GM18909 (cell line): ENCODE measurements around the gene CCR5AS.

Experiments used
- ATAC-seq: cut with Tn5 transposase; IDR thresholded peaks from one replicate; pipeline ENCODE4 v1.9.1; 2021; ENCODE audit warnings: mild to moderate bottlenecking; ENCODE audit not compliant: unreplicated experiment, poor library complexity

Gene CCR5AS

DNA sequence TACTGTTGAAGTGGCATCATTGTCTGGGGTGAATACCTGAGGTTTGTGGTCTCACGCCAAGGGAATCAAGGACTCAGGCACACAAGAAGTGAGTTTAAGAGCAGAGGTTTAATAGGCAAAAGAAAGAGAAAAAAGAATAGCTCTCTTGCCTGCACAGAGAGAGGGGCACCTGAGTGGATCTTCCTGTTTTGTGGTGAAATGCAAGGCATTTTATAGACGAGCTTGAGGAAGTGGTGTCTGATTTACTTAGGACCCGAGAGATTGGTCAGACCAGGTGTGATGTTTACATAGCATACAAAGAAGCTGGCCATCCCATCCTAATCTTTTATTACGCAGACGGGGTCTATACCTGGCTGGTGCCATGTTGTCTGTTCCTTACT is 22.9 kb downstream of the CCR5AS start:
- no peak for ATAC-seq

DNA sequence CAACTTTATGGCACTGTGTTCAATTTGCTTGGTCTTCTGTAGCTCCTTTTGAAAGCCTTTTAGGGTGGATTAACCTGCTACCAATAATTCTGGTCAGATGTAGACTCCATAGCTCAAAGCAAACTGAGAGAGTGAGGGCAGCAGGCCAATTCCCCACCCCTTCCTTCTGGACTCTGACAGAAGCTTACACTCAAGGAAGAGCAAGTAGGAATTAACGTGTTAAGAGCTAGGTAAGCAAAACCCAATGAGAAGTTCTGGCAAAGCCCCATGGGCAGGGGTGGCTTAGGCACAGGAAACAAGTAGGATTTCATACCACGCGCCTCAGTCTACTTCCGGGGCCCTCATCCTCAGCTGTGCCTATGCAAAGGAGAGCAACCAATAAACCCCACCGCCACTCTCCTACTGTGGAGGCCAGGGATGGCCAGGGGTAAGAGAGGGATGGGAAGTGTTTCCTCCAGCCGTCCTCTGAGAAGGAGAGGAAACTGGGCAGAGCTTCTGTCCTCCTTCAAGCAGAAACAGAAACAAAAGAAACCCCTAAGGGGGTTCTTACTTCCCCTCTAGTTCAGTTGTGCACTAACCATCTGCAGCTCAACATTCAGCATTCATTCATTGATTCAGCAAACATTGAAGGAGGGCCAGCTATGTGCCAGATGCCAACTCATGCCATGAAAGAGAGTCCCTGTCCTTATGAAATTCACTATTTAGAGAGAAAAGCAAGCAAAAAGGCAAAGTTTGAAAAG is 23.5 kb downstream of the CCR5AS start:
- ATAC-seq, result no peak

DNA sequence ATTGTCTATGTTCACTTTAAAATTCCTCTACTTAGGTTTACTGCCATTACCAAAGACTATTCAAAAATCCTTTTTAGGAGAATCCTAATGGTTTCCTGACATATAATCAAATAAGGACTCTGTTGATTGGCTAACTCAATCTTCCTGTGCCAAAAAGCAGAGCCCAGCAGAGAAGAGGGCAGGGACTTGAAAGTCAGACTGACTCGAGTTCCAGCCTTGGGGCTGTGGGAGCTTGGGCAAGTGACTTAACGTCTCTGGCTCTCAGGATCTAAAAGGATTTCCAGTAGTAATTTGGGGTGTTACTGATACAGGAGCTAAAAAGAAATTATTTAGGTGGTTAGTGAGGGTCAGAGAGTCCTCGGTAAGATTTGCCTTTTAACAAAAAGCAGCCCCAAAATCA is 25.2 kb downstream of the CCR5AS start:
- no peak for ATAC-seq

DNA sequence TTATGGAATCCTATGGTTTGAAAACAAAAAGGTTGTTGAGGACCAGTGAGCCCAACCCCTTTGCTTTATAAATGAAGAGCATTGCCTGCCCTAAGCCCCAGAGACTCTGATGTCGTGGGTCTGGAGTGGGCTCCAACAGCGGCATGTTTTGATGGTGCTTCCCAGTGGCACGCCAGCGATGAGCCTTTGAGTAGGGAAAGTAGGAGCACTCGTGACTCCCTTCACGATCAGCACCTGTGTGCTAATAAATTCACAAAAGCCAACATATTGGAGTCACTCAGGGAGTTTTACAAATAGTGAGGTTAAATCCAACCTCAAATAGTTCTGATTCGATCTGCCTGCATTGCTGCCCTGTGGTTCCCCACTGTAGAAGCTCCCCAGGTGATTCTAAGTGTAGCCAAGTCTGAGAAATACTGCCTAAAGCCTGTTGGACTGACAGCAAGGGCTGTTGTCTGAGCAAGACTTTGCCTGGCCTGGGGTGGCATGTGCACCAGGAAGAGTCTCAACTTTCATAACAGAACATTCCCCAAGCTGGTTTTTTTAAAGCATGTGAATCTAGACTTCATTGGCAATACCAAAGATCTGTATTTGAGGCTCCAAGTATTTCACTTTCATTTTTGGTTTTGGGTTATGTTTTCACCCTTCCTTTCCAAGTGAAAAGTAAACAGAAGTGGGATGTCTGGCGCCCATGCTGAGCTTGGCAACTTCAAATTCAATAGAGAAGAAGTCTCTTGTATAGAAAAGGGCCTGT is 26.2 kb downstream of the CCR5AS start:
- ATAC-seq, result no peak

DNA sequence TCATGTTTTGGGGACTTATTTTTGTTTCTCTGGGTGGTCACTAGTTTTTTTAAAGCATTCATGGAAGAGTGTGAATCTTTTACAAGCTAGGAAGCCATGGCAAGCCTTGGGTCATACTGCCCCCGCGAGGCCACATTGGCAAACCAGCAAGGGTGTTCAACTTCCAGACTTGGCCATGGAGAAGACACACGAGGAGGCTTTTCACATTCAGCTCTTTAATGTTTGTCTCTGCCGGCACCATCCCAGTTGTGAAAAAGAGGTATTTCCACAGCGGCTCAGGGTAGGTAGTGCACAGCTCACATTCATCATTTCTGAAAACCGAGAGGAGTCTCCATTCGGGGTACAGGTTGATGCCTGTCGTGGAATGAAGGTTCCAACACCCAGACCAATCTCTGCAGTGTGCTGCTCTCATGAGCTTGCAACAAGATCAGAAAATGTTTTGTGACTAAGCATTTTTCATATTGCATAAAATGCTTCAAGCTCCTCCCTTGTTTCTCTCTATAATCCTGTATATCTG is 28.4 kb downstream of the CCR5AS start:
- no peak for ATAC-seq

DNA sequence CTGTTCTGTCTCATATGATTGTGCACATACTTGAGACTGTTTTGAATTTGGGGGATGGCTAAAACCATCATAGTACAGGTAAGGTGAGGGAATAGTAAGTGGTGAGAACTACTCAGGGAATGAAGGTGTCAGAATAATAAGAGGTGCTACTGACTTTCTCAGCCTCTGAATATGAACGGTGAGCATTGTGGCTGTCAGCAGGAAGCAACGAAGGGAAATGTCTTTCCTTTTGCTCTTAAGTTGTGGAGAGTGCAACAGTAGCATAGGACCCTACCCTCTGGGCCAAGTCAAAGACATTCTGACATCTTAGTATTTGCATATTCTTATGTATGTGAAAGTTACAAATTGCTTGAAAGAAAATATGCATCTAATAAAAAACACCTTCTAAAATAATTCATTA is 31.1 kb downstream of the CCR5AS start:
- ATAC-seq, result no peak

DNA sequence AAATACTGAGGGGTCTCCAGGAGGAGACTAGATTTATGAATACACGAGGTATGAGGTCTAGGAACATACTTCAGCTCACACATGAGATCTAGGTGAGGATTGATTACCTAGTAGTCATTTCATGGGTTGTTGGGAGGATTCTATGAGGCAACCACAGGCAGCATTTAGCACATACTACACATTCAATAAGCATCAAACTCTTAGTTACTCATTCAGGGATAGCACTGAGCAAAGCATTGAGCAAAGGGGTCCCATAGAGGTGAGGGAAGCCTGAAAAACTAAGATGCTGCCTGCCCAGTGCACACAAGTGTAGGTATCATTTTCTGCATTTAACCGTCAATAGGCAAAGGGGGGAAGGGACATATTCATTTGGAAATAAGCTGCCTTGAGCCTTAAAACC is 31.6 kb downstream of the CCR5AS start:
- ATAC-seq, result no peak

DNA sequence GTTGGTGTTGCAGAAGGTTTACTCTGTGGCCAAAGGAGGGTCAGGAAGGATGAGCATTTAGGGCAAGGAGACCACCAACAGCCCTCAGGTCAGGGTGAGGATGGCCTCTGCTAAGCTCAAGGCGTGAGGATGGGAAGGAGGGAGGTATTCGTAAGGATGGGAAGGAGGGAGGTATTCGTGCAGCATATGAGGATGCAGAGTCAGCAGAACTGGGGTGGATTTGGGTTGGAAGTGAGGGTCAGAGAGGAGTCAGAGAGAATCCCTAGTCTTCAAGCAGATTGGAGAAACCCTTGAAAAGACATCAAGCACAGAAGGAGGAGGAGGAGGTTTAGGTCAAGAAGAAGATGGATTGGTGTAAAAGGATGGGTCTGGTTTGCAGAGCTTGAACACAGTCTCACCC is 32.1 kb downstream of the CCR5AS start:
- no peak for ATAC-seq

DNA sequence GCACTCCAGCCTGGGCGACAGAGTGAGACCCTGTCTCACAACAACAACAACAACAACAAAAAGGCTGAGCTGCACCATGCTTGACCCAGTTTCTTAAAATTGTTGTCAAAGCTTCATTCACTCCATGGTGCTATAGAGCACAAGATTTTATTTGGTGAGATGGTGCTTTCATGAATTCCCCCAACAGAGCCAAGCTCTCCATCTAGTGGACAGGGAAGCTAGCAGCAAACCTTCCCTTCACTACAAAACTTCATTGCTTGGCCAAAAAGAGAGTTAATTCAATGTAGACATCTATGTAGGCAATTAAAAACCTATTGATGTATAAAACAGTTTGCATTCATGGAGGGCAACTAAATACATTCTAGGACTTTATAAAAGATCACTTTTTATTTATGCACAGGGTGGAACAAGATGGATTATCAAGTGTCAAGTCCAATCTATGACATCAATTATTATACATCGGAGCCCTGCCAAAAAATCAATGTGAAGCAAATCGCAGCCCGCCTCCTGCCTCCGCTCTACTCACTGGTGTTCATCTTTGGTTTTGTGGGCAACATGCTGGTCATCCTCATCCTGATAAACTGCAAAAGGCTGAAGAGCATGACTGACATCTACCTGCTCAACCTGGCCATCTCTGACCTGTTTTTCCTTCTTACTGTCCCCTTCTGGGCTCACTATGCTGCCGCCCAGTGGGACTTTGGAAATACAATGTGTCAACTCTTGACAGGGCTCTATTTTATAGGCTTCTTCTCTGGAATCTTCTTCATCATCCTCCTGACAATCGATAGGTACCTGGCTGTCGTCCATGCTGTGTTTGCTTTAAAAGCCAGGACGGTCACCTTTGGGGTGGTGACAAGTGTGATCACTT is 34.1 kb downstream of the CCR5AS start:
- no peak for ATAC-seq

DNA sequence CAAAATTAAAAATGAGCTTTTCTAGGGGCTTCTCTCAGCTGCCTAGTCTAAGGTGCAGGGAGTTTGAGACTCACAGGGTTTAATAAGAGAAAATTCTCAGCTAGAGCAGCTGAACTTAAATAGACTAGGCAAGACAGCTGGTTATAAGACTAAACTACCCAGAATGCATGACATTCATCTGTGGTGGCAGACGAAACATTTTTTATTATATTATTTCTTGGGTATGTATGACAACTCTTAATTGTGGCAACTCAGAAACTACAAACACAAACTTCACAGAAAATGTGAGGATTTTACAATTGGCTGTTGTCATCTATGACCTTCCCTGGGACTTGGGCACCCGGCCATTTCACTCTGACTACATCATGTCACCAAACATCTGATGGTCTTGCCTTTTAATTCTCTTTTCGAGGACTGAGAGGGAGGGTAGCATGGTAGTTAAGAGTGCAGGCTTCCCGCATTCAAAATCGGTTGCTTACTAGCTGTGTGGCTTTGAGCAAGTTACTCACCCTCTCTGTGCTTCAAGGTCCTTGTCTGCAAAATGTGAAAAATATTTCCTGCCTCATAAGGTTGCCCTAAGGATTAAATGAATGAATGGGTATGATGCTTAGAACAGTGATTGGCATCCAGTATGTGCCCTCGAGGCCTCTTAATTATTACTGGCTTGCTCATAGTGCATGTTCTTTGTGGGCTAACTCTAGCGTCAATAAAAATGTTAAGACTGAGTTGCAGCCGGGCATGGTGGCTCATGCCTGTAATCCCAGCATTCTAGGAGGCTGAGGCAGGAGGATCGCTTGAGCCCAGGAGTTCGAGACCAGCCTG is 35.1 kb downstream of the CCR5AS start:
- no peak for ATAC-seq

DNA sequence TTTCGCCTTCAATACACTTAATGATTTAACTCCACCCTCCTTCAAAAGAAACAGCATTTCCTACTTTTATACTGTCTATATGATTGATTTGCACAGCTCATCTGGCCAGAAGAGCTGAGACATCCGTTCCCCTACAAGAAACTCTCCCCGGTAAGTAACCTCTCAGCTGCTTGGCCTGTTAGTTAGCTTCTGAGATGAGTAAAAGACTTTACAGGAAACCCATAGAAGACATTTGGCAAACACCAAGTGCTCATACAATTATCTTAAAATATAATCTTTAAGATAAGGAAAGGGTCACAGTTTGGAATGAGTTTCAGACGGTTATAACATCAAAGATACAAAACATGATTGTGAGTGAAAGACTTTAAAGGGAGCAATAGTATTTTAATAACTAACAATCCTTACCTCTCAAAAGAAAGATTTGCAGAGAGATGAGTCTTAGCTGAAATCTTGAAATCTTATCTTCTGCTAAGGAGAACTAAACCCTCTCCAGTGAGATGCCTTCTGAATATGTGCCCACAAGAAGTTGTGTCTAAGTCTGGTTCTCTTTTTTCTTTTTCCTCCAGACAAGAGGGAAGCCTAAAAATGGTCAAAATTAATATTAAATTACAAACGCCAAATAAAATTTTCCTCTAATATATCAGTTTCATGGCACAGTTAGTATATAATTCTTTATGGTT is 35.9 kb downstream of the CCR5AS start, which contains the start of gene CCR5:
TSS of gene CCR5 (plus strand) at position 108 of the 680 bp plus-strand sequence. CDS start 1,957 bp downstream, outside the sequence.
- ATAC-seq, result no peak

DNA sequence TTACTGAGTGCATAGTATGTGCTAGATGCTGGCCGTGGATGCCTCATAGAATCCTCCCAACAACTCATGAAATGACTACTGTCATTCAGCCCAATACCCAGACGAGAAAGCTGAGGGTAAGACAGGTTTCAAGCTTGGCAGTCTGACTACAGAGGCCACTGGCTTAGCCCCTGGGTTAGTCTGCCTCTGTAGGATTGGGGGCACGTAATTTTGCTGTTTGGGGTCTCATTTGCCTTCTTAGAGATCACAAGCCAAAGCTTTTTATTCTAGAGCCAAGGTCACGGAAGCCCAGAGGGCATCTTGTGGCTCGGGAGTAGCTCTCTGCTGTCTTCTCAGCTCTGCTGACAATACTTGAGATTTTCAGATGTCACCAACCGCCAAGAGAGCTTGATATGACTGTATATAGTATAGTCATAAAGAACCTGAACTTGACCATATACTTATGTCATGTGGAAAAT is 37.2 kb downstream of the CCR5AS start:
- ATAC-seq, result no peak

DNA sequence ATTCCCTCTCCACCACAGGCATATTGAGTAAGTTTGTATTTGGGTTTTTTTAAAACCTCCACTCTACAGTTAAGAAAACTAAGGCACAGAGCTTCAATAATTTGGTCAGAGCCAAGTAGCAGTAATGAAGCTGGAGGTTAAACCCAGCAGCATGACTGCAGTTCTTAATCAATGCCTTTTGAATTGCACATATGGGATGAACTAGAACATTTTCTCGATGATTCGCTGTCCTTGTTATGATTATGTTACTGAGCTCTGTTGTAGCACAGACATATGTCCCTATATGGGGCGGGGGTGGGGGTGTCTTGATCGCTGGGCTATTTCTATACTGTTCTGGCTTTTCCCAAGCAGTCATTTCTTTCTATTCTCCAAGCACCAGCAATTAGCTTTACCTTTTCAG is 37.7 kb downstream of the CCR5AS start:
- ATAC-seq, result no peak

DNA sequence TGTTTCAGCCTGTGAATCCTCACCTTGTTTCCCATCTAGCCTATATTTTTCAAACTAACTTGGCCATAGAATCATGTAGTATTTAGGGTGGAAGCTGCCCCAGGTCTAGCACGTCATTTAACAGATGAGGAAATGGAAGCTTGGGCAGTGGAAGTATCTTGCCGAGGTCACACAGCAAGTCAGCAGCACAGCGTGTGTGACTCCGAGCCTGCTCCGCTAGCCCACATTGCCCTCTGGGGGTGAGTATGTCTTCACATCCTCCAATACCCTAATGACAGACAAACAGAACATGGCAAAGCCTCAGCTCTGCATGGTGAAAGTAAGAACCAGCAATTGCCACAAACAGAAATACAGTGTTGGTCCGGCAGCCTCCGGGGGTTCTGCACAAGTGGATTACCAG is 38.3 kb downstream of the CCR5AS start:
- peak; percentile 58 for ATAC-seq

DNA sequence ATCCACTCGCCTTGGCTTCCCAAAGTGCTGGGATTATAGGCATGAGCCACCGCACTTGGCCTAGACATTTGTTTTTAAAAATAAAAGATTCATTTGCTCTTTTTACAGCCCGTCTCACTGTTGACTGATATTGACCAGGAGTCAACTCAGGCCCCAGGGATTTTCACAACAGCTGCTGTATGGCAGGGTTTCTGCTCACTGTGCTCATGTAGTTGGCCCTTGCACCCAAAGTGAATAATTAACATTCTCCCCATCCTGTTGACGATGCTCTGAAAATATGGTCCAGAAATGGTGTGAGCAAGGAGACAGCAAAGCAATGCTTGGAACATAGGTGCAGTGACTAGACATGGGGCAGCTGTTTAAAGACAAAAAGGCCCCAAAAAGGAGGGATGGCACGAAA is 39.1 kb downstream of the CCR5AS start:
- no peak for ATAC-seq

DNA sequence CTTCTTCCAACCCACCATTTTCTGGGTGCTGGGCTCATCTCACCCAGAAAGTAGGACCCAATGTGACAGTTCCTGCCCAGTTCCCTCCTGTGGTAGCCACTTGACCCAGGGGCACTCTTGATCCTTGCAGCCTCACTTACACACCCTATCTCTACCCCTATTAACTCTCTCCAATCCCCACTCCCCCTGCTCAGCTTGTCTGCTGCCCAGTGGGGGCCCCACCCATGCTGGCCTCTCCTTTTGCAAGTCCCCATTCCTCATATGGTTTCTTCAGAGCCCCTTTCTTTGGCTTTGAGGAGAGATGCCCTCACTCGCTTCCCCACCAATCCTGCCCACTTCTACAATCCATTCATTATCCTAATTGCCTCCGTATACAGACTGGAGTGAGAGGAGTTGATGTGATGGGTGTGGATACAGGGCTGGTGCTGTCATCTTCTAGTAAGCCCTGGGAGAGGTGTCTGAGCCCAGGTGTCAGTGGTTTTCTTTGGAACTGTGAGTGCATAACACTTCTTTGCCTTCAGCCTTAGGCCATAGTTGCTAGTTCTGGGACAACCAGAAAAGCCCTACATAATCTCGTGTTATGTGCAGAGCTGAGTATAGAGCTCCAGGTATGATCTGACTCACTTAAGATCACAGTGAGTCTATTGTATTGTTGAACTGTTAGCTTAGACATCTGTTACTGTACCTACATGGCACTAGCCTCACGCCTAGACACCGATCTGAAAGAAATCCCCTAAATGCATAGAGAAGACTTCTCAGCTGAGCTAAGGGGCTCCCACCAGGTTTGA is 40.9 kb downstream of the CCR5AS start:
- ATAC-seq, result no peak

DNA sequence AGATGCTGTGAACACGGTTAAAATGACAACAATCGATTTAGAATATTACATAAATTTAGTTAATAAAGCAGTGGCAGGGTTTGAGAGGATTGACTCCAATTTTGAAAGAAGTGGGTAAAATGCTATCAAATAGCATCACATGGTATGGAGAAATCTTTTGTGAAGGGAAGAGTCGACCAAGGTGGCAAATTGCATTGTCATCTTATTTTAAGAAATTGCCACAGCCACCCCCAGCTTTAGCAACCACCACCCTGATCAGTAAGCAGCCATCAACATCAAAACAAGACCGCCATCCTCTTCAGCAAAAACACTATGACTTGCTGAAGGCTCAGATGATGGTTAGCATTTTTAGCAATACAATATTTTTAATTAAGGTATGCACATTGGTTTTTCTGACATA is 41.8 kb downstream of the CCR5AS start:
- no peak for ATAC-seq
